ENCODE data around the gene RIIAD1. TPM values are rescaled to one million over a fixed set of nuclear protein-coding genes. Genes with fewer than 3 reads are reported as not detected.

Gene RIIAD1
- total RNA-seq, 1 experiment from 2014 or later: not detected

- no peaks in the 10 kb centered on the region; the same call in 1 of the 2 replicates for H3K27me3 ChIP-seq (ENCODE audit: control insufficient read depth, insufficient read depth, low read length)
- H3K36me3 ChIP-seq (replicated peaks; ENCODE audit: control insufficient read depth, insufficient read depth, low read length): peaks cover 2% of the 10 kb centered on the region; the same call in 1 of the 2 replicates
- DNase-seq: no peak
- H3K4me3 ChIP-seq (ENCODE audit: insufficient read depth, low read depth, low read length): no peak overlapping the region
Observed at GRCh38 chr1:151705146-151705545, 16.2 kb upstream of the RIIAD1 start.

DNA sequence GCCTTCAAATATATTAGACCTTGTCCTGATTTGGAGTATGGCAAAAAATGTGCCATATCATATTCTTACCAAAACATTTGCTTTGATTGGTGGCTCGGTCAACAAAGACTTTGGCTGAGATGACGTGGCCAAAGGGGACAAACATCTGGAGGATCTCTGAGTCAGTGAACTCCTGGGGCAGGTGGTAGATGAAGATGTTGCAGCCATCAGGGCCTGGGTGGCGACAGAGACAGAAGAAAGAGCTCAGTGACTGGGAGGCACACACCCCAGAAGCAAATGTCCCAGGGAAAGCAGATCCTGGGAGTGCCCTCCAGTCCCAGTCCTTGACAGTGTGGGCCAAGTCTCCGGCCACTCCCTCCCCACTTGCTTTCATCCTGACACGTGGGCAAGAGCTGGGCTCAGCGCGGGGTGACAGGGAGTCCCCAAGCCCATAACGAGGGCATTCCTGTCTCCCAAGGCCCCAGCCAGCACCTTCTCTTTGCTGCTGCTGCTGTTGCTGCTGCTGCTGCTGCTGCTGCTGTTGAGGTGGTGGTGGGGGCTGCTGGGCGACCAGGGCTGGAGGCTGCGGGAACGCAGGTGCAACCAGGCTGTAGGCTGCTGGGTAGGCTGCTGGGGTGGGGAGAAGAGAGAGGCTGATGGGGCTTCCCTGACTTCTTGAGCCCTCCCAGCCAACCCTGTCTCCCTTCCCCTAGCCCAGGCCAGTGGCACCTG, 15.4 kb upstream of the RIIAD1 start:
- H3K27me3 ChIP-seq (ENCODE audit: control insufficient read depth, insufficient read depth, low read length): no peaks in the 10 kb centered on the region; the same call in 1 of the 2 replicates
- H3K36me3 ChIP-seq (replicated peaks; ENCODE audit: control insufficient read depth, insufficient read depth, low read length): peaks cover 2% of the 10 kb centered on the region; the same call in 1 of the 2 replicates
- H3K4me3 ChIP-seq (ENCODE audit: insufficient read depth, low read depth, low read length): no peak overlapping the region
- DNase-seq: no peak

DNA sequence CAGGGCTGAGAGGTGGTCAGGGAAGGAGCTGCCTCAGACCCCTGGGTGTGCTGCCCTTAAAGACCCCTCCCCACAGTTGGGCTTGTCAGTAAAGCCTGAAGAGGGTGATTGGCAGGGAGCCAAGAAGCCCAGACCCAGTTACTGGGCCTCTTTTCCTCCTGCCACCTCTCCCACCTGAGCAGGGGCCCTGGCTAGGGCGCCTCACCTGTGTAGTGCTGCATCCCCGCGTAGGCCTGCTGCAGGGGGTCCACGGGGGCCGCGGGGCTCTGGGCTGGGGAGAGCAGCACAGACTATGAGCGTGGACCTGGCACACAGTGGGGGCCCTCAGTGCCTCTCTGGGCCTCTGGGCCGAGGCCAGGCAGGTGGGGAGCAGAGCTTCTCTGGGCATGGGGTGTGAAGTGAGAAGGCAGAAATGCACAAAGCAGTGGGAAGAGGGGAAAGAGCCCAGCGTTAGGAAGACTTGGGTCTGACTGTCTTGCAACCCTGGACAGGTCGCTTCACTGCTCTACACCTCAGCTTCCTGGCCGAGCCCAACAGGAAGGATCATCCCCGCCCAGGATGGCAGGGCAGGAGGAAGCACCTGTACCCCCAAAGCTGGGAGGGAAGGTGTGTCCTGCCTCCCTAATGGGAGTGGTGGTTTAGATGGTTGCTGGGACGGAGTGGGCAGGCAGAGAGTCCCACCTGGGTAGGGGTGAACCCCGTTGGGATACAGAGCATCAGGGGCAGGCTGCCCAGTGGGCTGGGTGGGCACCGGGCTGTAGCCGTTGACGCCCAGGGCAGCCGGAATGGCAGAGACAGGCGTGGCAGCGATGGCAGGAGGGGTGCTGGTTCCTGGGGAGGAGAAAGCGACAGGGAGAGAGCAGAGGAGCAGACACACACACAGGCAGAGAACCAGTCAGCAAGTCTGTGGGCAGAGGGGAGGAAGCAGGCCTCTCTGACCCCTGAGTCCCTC, 14.6 kb upstream of the RIIAD1 start:
- no peaks in the 10 kb centered on the region for H3K36me3 ChIP-seq (replicated peaks; ENCODE audit: control insufficient read depth, insufficient read depth, low read length)
- peaks cover 3% of the 10 kb centered on the region; the same call in 1 of the 2 replicates for H3K27me3 ChIP-seq (ENCODE audit: control insufficient read depth, insufficient read depth, low read length)
- H3K4me3 ChIP-seq (ENCODE audit: insufficient read depth, low read depth, low read length): no peak overlapping the region
- no peak for DNase-seq

DNA sequence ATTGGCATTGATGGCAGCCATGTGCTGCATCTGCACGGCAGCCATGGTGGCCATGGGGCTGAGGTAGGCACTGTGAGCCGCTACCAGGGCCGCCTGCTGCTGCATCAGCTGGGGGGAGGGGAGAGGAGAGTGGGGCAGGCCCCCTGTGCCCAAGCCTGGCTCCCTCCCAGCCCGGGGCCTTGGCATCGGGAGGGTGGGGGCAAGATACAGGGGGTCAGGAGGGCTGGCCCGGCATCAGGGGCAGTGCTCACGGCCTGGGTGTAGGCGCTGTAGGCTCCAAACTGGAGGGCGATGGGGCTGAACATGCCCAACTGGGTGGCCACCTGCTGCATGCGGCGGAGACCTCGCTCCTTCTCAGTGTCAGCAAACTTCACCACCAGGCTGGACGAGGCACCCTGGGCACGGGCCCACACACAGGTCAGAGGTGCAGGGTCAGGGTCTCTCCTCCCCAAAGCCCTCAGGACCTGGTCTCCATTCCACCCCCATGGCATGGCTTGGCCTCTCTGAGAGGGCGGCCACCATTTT, 13.7 kb upstream of the RIIAD1 start:
- Histone ChIP-seq H3K36me3 (replicated peaks; ENCODE audit: control insufficient read depth, insufficient read depth, low read length) (no peaks in the 10 kb centered on the region), H3K27me3 (ENCODE audit: control insufficient read depth, insufficient read depth, low read length) (peaks cover 3% of the 10 kb centered on the region; the same call in 1 of the 2 replicates), H3K4me3 (ENCODE audit: insufficient read depth, low read depth, low read length) (no peak overlapping the region)
- no peak for DNase-seq

GRCh38 chr1:151708891-151709290, 12.4 kb upstream of the RIIAD1 start:
- H3K4me3 ChIP-seq (ENCODE audit: insufficient read depth, low read depth, low read length): no peak overlapping the region
- DNase-seq: no peak
- no peaks in the 10 kb centered on the region for H3K36me3 ChIP-seq (replicated peaks; ENCODE audit: control insufficient read depth, insufficient read depth, low read length)
- H3K27me3 ChIP-seq (ENCODE audit: control insufficient read depth, insufficient read depth, low read length): peaks cover 3% of the 10 kb centered on the region; the same call in 1 of the 2 replicates

- no peaks in the 10 kb centered on the region for H3K36me3 ChIP-seq (replicated peaks; ENCODE audit: control insufficient read depth, insufficient read depth, low read length)
- peaks cover 3% of the 10 kb centered on the region; the same call in 1 of the 2 replicates for H3K27me3 ChIP-seq (ENCODE audit: control insufficient read depth, insufficient read depth, low read length)
- DNase-seq: peak; percentile 79
- H3K4me3 ChIP-seq (ENCODE audit: insufficient read depth, low read depth, low read length): no peak overlapping the region
Observed at GRCh38 chr1:151710187-151710840, 11.0 kb upstream of the RIIAD1 start.

DNA sequence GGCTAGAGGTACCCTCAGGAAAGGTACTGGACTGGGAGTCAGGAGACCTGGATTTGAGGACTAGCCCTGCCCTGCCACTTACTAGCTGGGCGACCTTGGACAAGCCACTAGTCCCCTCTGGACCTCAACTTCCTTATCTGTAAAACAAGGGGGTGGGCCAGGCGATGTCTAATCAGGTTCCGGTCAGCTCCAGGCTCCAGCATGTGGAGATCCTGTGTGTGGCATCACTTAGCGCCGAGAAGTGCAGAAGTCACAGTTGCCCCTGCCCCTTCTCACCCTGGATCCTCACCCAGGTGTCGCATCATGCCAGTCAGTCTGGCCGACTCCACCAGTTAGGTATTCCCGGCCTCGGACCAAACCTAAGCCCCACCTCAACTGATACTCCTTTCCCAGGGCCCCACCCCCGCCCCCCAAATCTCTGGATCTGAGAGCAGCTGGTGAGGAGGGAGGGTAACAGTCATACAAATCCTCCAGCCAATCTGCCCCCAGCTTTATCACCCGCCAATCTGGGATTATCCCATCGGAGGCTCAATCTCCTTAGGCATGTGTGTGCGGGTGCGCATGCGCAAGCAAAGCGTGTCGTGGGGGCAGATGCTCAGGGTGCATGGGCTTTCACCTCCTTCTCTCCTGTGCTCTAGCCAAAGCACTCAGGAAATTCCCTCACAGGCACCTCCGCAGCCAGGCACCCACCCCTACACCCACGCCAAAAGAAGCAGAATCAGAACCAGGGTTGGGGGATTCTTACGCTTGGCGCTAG, 10.1 kb upstream of the RIIAD1 start:
- Histone ChIP-seq H3K36me3 (replicated peaks; ENCODE audit: control insufficient read depth, insufficient read depth, low read length) (no peaks in the 10 kb centered on the region), H3K4me3 (ENCODE audit: insufficient read depth, low read depth, low read length) (no peak overlapping the region), H3K27me3 (ENCODE audit: control insufficient read depth, insufficient read depth, low read length) (peaks cover 5% of the 10 kb centered on the region; the same call in 1 of the 2 replicates)
- no peak for DNase-seq

GRCh38 chr1:151711951-151712350, 9.4 kb upstream of the RIIAD1 start:
- Histone ChIP-seq H3K36me3 (replicated peaks; ENCODE audit: control insufficient read depth, insufficient read depth, low read length) (no peaks in the 10 kb centered on the region), H3K4me3 (ENCODE audit: insufficient read depth, low read depth, low read length) (no peak overlapping the region), H3K27me3 (ENCODE audit: control insufficient read depth, insufficient read depth, low read length) (peaks cover 5% of the 10 kb centered on the region; the same call in 1 of the 2 replicates)
- DNase-seq: no peak

DNA sequence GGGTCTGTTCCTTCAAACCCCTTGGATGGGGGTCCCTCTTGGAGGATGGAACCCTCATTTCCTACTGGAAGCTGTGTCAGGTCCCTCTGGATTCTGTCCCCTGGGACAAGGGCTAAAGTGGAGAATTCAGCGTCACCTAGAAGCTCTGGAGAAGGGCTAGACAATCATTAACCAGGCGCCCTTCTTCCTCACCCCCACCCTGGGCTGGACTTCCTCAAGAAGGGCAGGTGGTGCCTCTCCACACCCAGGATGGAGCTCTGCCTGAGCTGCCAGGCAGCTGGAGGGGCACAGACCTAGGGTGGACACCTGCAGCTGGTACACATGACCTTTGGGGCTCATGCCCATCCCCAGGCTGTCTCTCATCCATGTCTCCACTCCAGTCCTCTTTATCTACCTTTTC, 8.3 kb upstream of the RIIAD1 start:
- no peak overlapping the region for H3K4me3 ChIP-seq (ENCODE audit: insufficient read depth, low read depth, low read length)
- peaks cover 14% of the 10 kb centered on the region for H3K27me3 ChIP-seq (ENCODE audit: control insufficient read depth, insufficient read depth, low read length)
- H3K36me3 ChIP-seq (replicated peaks; ENCODE audit: control insufficient read depth, insufficient read depth, low read length): no peaks in the 10 kb centered on the region

DNA sequence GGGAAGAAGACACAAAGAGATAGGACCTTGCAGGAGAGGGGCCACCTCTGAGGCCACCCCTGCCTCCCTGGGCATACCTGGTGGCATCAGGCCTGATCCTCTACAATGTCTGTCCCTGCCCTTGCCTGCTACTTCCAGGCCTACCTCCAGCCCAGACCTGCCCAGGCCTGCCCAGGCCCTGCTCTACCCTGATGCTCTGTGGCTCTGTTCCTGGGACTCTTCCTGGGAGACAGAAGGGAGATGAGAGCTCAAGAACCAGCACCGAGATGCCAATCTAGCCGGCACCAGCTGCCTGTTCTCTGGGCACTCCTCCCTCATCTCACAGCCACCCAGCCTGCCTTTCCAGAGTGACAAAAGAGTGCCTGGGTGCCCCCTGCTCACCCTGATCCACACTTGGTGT, 7.4 kb upstream of the RIIAD1 start:
- Histone ChIP-seq H3K27me3 (ENCODE audit: control insufficient read depth, insufficient read depth, low read length) (peaks cover 23% of the 10 kb centered on the region), H3K4me3 (ENCODE audit: insufficient read depth, low read depth, low read length) (no peak overlapping the region), H3K36me3 (replicated peaks; ENCODE audit: control insufficient read depth, insufficient read depth, low read length) (no peaks in the 10 kb centered on the region)
- no peak for DNase-seq

More for the DNA sequence above, 8.3 kb upstream of the RIIAD1 start:
- no peak for DNase-seq

DNA sequence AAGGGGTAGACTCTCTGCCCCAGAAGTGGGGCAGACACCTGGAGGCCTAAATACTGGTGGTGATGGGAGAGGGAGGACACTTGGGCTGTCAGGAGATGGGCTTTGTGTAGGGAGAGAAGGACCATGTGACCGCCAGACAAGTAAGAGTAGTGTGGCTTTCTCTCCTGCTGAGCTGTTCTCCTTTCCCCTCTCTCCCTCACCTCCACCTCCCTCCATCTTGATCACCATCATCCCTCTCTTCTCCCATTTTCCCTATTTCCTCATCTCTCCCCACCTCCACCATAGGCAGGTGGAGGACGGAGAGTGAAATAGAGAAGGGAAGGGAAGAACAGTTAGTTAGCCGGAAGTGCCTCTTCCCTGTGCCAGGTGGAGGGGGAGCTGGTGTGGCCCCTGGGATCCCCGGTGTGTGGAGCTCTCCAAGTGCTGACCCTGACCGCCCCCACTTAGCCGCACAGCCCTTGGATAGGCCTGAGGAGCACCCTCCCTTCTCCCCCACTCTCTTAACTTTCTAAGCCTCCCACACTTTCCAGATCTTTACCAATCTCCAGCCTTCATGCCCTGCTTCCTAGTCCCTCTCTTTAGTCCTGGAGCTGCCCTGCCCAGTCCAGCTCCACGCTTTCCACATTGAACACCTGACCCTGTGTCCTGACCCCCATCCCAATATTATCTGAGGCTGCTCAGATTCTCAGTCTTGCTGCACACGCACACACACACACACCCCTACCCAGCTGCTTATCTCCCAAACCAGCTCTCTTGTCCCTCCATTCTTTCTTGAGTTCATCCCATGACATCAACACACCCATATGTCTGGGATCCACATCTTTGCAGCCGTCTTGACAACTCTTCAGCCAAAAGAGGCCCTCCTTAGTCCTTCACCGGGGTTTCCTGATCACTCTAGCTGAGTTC, 6.2 kb upstream of the RIIAD1 start:
- DNase-seq: peak; percentile 71
- Histone ChIP-seq H3K36me3 (replicated peaks; ENCODE audit: control insufficient read depth, insufficient read depth, low read length) (no peaks in the 10 kb centered on the region), H3K4me3 (ENCODE audit: insufficient read depth, low read depth, low read length) (no peak overlapping the region), H3K27me3 (ENCODE audit: control insufficient read depth, insufficient read depth, low read length) (peaks cover 31% of the 10 kb centered on the region)

DNA sequence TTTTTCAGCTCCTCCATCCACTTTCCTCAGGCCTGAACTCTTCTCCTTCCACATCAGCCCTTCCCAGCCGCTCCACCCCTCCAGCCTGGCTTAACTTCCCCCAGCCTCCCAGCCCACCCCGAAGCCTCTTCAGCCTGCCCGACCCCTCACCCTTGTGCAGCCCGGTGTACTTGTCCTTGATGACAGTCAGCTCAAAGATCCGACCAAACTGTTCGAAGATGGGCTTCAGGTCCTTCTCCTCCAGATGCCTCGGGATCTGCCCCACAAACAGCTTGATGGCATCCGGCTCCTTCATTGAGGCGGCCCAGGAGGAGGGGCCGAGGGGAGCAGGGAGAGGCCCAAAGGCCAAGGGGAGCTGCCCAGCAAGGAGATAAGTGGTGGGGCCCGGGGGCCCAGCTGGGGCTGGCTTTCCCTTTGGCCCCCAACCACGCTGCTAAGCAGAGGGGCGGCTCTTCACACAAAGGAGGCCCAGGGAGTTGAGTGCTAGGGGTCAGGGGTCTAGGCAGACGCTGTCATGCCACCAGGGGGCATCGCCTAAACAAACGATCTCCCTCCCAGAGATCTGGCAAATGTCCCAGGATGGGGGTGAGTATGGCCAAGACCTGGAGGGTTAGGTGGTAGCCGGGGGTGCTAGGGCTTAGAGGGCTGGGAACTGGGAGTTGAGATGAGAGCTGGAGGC, 5.5 kb upstream of the RIIAD1 start:
- peaks cover 39% of the 10 kb centered on the region for H3K27me3 ChIP-seq (ENCODE audit: control insufficient read depth, insufficient read depth, low read length)
- no peaks in the 10 kb centered on the region for H3K36me3 ChIP-seq (replicated peaks; ENCODE audit: control insufficient read depth, insufficient read depth, low read length)
- peak overlapping the region; percentile 28; the same call in 1 of the 2 replicates for H3K4me3 ChIP-seq (ENCODE audit: insufficient read depth, low read depth, low read length)
- peak; percentile 90 for DNase-seq

All from H7 (cell line).